HEK293 (cell line): ENCODE data around the gene SLC16A5.

Source experiments
- CTCF ChIP-seq: fragments of 450-650 bp; formaldehyde crosslinking; IDR thresholded peaks from 2 replicates; pipeline ENCODE4 v1.5.1; 2016; ENCODE audit warnings: missing biosample characterization, missing genetic modification characterization
- GFI1B ChIP-seq: fragments of 450-650 bp; formaldehyde crosslinking; IDR thresholded peaks from 2 replicates; pipeline ENCODE4 v1.5.1; 2016; ENCODE audit warnings: missing biosample characterization, missing genetic modification characterization
- PRDM1 ChIP-seq: fragments of 450-650 bp; formaldehyde crosslinking; IDR thresholded peaks from 2 replicates; pipeline ENCODE4; 2016; ENCODE audit warnings: missing biosample characterization, missing genetic modification characterization
- TCF7L2 ChIP-seq: IDR thresholded peaks from 2 replicates; pipeline ENCODE4 v1.6.1; 2011; ENCODE audit warnings: low read depth, mild to moderate bottlenecking, inconsistent platforms, low read length, moderate library complexity, borderline replicate concordance
- ZBTB8A ChIP-seq: fragments of 450-650 bp; formaldehyde crosslinking; IDR thresholded peaks from 2 replicates; pipeline ENCODE4 v1.5.1; 2016; ENCODE audit warnings: missing biosample characterization, missing genetic modification characterization
- ZNF157 ChIP-seq: fragments of 450-650 bp; formaldehyde crosslinking; IDR thresholded peaks from 2 replicates; pipeline ENCODE4 v1.5.1; 2016; ENCODE audit warnings: missing biosample characterization, missing genetic modification characterization
- ZNF266 ChIP-seq: fragments of 450-650 bp; formaldehyde crosslinking; IDR thresholded peaks from 2 replicates; pipeline ENCODE4 v1.5.1; 2016; ENCODE audit warnings: missing biosample characterization, missing genetic modification characterization, low read depth
- ZNF48 ChIP-seq: fragments of 450-650 bp; formaldehyde crosslinking; IDR thresholded peaks from 2 replicates; pipeline ENCODE4 v1.5.1; 2016; ENCODE audit warnings: missing biosample characterization, missing genetic modification characterization
- ZSCAN18 ChIP-seq: fragments of 450-650 bp; formaldehyde crosslinking; IDR thresholded peaks from 2 replicates; pipeline ENCODE4 v1.5.1; 2016; ENCODE audit warnings: missing biosample characterization, missing genetic modification characterization
- TF ChIP-seq, protein P1 (sequence below): fragments of 450-650 bp; formaldehyde crosslinking; IDR thresholded peaks from 2 replicates; pipeline ENCODE4 v1.5.1; 2016; ENCODE audit warnings: missing biosample characterization, missing genetic modification characterization

- TF ChIP-seq ZNF266 (tag by site-specific recombination) (no peak), CTCF (tag by site-specific recombination) (no peak), ZNF157 (no peak), TCF7L2 (no peak), GFI1B (tag by site-specific recombination) (no peak), ZSCAN18 (no peak), ZNF48 (tag by site-specific recombination) (no peak), ZBTB8A (tag by site-specific recombination) (no peak), PRDM1 (tag by site-specific recombination) (no peak)
- TF ChIP-seq, protein P1, sequence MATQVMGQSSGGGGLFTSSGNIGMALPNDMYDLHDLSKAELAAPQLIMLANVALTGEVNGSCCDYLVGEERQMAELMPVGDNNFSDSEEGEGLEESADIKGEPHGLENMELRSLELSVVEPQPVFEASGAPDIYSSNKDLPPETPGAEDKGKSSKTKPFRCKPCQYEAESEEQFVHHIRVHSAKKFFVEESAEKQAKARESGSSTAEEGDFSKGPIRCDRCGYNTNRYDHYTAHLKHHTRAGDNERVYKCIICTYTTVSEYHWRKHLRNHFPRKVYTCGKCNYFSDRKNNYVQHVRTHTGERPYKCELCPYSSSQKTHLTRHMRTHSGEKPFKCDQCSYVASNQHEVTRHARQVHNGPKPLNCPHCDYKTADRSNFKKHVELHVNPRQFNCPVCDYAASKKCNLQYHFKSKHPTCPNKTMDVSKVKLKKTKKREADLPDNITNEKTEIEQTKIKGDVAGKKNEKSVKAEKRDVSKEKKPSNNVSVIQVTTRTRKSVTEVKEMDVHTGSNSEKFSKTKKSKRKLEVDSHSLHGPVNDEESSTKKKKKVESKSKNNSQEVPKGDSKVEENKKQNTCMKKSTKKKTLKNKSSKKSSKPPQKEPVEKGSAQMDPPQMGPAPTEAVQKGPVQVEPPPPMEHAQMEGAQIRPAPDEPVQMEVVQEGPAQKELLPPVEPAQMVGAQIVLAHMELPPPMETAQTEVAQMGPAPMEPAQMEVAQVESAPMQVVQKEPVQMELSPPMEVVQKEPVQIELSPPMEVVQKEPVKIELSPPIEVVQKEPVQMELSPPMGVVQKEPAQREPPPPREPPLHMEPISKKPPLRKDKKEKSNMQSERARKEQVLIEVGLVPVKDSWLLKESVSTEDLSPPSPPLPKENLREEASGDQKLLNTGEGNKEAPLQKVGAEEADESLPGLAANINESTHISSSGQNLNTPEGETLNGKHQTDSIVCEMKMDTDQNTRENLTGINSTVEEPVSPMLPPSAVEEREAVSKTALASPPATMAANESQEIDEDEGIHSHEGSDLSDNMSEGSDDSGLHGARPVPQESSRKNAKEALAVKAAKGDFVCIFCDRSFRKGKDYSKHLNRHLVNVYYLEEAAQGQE, result no peak
These were observed 39.4 kb upstream of the SLC16A5 start for GRCh38 chr17:75048249-75048878.
